Measurements from ENCODE around the gene ENPP1.

ENPP1 gene

Small RNA genes lying within 50 kb of the gene (small RNA-seq; reads per million reads assigned to genes)
- gene MIR548H5 (0 reads per million in 2 experiments), gene SELENOKP2 (0 reads per million in 2 experiments)

Data from SK-N-DZ (cell line).